Endometrium (tissue), 2 donors: ENCODE data around the gene DLG4.

Experiments
- FAIRE-seq: peaks from 2 replicates; lab custom pipeline; 2012; peaks lifted over from hg19 to GRCh38; lab: Jason Lieb, UNC
- donor health status: control.
- donor health status: control.

The DLG4 gene

GRCh38 chr17:7214300-7215135 is 5.1 kb downstream of the DLG4 start:
- peak; percentile 93 for FAIRE-seq

DNA sequence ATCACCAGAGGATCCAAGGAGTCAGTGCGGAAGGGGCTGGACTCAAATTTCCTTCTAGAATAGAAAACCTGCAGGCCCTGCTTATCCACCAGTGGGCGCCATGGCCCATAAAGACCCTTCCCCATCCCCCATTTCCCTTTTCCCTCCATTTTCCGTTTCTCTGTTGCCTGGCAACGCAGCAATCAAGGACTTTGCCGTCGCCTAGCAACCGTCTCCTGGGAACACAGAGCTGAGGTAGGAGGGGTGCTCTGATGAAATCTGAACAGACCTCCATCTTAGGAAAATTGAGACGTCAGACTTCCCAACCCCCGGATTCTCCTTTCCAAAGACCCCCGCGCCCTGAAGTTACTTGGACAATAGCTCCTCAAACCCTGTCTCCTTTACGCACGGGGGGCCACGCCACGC is 5.7 kb downstream of the DLG4 start:
- no peak for FAIRE-seq

GRCh38 chr17:7211491-7212273 is 8.0 kb downstream of the DLG4 start:
- FAIRE-seq: no peak

GRCh38 chr17:7208754-7209460 is 10.7 kb downstream of the DLG4 start:
- no peak for FAIRE-seq

DNA sequence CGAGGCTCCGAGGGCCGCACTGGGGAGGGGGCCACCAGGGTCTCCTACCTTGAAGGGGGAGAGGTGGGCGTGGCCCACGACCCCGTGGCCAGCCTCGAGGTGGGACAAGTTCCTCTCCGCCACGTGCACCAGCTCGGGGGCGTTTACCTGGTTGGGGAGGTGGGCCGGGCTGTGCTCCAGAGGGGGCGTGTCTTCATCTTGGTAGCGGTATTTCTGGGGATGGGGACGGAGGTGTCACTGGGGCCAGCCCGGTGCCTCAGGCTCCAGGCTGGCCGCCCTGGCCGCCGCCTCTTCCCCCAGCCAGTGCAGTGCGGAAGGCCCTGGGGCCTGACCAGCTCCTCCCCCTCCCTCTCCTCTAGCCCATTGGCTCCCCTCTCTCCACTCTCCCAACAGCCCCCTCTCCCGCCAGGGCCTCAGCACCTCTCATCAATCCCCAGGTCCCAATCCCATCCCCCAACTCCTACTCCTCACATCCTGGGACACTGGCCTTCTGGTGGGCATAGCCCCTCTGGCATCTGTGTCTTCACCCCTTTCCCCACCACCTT is 11.5 kb downstream of the DLG4 start:
- no peak for FAIRE-seq

DNA sequence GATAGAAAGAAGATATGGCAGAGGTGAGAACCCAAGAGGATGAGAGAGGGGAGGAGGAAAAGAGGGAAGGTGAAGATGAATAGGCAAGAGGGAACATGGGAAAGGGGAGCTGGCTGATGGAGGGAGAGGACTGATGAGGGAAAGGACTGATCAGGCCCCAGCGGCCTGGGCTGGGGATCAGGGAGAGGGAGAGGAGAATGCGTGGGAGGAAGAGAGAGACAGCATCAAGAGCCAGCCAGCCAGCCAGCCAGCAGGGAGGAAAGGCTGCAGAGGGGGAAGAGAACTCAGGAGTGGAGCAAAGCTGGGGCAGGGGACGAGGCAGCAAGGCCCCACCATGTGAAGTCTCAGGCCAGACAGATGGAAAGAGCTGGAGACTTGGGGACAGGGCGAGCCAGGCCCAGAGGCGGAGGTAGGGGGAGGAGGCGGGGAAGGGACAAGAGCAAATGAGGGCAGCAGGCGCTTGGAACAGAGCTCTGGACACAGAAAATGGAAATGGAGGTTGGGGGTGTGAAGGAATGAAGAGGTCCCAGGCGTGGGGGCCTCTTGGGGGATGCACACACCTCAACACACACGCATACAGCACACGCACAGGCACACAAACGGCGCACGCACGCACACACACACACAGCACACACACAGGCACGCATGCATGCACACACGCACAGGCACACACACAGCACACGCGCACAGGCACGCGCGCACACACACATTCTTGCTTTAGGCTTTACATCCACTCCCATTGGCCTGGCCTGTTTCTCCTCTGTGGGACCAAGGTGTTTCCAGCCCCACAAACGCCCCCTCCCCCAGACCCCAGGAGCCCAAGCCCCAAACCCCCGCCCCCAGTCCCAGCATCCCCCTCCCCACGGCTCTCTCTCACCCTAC is 12.3 kb downstream of the DLG4 start:
- no peak for FAIRE-seq

GRCh38 chr17:7205561-7205960 is 14.1 kb downstream of the DLG4 start:
- no peak for FAIRE-seq

DNA sequence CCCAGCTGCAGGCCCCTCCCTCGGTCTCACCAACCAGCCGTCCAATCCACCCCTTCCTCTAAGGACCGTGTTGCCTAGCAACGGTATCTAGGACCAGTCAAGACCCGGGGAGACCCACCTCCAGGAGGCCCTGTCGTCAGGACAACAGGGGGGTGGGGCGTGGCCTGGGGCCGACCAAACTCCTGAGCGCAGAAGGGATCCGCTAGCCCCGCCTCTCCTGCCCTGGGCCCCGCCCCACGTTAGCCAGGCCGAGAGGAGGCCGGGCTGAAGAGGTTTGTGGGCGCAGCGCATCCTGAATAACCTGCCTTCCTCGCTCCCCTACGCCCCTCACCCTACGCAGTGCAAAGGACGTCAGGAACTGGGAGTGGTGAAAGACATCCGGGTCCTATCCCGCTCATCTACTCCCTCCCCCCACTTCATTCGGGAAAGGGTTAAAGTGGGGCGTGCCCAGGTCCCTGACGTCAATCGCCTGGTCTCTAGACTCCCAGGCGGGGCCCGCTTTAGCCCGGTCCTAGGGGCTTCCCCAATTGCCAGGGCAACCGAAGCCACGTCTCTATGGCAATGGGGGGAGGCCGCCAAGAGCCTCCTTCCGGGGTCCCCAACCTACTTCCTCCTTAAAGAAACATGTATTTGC is 14.7 kb downstream of the DLG4 start:
- FAIRE-seq: peak; percentile 57

- no peak for FAIRE-seq
These were observed 15.3 kb downstream of the DLG4 start for GRCh38 chr17:7204336-7204735.

DNA sequence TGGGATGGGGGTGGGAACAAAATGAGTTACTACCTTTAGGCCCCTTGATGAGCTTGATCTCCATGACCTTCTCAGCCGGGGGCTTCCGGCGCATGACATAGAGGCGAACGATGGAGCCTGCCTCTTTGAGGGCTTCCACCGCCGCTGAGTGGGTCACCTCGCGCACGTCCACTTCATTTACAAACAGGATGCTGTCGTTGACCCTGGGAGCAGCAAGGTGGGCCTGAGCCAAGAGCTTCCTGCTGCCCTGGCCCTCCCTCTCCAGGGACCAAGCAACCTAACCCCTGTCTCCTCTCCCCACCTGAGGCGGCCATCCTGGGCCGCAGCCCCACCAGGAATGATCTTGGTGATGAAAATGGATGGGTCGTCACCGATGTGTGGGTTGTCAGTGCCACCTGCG is 16.2 kb downstream of the DLG4 start:
- FAIRE-seq: no peak

DNA sequence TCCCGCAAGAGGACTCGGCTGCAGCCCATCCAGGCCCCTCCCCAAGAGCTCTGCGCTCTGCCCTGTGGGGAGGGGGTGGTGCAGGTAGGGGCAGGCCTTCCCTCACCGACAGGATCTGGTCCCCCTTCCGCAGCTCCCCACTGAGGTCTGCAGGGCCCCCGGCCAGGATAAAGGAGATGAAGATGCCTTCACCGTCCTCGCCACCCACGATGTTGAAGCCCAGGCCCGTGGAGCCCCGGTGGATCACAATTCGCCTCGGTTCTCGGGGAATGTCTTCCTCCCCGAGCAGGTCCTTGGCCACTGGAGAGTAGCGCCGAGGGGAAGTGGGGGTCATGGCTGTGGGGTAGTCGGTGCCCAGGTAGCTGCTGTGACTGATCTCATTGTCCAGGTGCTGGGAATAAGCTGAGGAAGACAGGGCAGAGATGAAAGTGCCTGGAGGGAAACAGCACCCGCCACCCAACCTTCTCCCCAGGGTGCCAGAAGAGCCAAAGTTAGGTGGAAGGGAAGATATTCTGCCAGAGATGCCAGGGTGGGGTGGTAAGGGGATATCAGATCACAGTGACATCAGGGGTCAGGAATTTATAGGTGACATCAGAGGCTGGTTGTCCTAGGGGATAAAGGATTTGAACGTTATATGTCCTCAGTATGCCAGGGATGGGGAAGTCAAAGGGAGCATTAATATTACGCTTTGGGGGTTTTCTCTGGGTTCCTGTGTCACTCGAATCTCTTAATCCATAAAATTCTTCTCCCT is 22.8 kb downstream of the DLG4 start:
- FAIRE-seq: no peak

DNA sequence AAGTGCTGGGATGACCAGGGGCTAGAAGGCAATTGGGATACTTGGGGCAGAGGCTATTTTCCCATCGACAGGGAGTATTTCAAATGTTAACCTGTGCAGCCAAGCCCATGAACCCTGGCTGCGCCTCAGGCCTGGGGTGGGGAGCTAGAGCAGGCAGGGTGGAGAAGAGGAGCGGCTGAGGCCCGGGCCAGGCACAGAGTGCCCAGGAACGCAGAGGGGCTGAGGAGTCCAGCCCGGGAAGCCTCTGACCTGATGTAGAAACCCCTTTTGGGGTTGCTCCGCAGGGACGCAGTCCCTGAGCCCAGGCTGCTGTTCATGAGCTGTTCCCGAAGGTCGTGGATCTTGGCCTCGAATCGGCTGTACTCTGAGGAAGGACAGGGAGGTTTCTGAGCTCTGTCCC is 23.7 kb downstream of the DLG4 start:
- no peak for FAIRE-seq

DNA sequence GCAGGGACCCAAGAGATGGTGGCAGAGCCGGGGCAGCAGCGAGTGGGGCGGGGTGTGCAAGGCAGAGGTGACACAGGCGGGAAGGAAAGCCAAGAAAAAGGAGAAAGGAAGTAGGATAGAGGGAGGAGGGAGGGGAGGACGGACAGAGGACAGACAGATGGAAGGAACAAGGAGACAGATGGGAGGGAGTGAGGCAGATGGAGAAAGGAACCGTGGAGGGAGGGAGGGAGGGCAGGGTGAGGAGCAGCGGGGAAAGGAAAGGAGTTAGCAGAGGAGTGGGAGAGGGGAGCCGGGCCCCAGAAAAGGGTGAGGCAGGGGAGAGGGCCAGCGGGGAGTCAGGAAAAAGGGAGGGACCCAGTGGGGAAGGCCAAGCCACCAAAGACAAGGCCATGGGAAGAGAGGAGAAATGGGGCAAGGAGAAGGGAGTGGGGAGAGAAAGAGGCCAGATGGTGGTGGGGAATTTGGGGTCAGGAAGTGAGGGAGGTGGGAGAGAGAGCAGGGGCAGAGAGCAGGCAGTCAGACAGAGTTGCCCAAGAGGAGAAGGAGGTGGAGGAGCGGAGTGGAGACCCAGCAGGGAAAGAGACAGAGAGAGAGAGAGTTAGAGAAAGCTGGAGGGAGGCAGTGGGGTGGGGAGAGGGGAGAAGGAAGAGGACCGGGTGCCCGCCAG is 27.2 kb downstream of the DLG4 start:
- no peak for FAIRE-seq

DNA sequence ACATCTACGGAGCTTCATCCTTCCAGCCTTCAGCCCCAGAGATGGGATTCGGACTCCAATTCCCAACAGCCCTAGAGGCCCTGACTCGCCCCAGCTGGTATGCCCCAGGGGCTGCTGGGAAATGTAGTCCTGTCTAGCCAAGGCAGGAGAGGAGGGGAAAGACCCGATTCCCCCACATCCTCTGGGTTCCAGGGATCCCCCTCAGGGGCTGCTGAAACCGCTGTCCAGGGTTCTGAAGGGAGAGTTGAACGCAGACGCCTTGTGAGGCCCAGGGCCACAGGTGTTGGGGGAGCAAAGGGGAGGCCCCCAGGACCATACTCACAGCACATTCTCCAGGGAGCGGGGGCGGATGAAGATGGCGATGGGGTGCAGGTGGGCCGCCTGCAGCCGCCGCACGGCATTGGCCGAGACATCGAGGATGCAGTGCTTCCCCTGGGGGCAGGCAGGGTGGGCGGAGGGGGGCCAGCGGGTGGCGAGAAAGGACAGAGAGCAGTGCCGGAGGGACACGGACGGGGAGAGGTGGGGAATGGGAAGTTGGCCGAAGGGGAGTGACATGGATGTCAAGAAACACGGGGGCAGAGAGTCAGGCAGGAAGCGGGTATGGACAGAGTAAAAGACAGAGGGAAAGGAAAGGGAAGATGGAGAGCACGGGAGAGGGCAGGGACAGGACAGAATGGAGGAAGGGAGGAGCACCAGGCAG is 27.9 kb downstream of the DLG4 start:
- FAIRE-seq: no peak

DNA sequence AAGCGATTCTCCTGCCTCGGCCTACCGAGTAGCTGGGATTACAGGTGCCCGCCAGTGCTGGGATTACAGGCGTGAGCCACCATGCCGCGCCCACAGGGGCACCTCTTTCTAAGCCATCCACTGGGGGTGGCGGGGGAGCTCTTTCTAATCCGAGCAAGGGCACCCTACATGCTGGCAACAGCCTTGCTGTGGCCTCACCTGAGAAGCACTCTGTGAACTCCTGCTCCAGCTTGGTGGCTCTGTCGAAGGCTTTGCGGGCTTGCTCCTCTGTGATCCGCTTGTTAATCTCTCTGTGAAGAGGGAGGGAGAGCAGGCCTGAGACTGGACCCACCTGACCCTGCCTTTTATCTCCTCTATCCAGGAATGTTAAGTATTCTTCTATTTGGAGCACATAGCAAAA is 28.6 kb downstream of the DLG4 start:
- no peak for FAIRE-seq

GRCh38 chr17:7190276-7190917 is 29.2 kb downstream of the DLG4 start:
- no peak for FAIRE-seq

DNA sequence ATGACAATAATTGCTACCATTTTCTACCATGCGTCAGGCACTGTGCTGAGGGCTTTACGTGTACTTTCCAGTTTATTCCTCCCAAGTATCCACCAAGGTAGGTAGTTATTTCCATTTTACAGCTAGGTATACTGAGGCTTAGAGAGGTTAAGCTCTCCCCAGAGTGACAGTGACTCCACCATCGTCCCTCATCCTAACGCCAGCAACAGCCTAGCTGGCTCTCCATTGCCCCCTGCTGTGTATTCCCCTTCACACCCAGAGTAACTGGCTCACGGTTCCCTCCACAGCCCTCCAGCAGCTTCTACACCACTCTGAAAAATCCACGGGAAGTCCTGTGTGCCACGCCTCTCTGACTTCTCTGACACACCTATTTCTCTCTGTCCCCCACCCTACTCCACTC is 33.4 kb downstream of the DLG4 start:
- FAIRE-seq: no peak

DNA sequence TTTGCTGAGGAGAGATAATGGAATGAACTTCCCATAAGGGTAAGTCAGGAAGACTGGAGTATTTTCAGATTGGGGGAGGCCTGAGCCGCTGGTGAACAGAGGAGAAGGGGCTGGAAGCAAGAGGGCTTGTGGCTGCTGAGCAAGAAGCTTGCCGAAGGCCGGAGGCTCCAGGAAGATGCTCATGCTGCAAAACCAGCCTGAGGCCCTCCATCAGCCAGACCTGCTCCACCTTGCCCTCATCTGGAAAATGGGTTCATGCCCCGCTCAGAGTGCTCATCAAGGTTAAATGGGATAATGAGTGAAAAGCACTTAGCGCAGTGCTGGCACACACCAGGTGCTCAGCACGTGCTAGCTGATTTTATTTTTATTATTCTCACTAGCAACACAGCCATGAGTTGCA is 35.0 kb downstream of the DLG4 start:
- no peak for FAIRE-seq

GRCh38 chr17:7184091-7184488 is 35.5 kb downstream of the DLG4 start:
- no peak for FAIRE-seq
